Colonic mucosa (tissue), 4 donors: Measurements from ENCODE around the gene XAF1. TPM values are rescaled to one million over a fixed set of nuclear protein-coding genes. Genes with fewer than 3 reads are reported as not detected.
"Not testable (repeated sequence)": the region's sequence is repeated elsewhere in the genome, so short reads cannot be mapped to it uniquely, and the experiment has no call there.

Source experiments
- DNase-seq: peaks from one replicate; pipeline ENCODE4 v3.0.0-alpha.2; 2020
- H3K27ac ChIP-seq: fragments of 200-600 bp; one replicate; pipeline ENCODE4 v1.8.0; 2021
- H3K27me3 ChIP-seq: fragments of 200-600 bp; one replicate; pipeline ENCODE4 v1.8.0; 2021
- H3K36me3 ChIP-seq: fragments of 200-600 bp; one replicate; pipeline ENCODE4 v1.8.0; 2021
- H3K4me1 ChIP-seq: fragments of 200-600 bp; one replicate; pipeline ENCODE4 v1.8.0; 2021; ENCODE audit warnings: mild to moderate bottlenecking
- H3K4me3 ChIP-seq: fragments of 200-600 bp; one replicate; pipeline ENCODE4 v1.8.0; 2021
- H3K9ac ChIP-seq, 2 donors: one replicate each; pipeline ENCODE4 v1.7.0; 2013; ENCODE audit warnings: control low read depth in 2 of 2, low read depth in 2 of 2, low read length in 2 of 2
- H3K9me3 ChIP-seq: fragments of 200-600 bp; one replicate; pipeline ENCODE4 v1.8.0; 2021
- intact Hi-C: fragments of 100-400 bp; cut with DNase I; formaldehyde crosslinking; loops from one replicate; pipeline ENCODE4 v1.14.1; 2022
- total RNA-seq, 2 donors: library from RNA; stranded (reverse); fragmentation: NEBNext Ultra II Directional in 1 of 2; extraction: Animal tissue kit (Norgen Biotek cat#: 25700) in 1 of 2; gene quantifications; one replicate each; pipeline ENCODE4 v1.2.1, GENCODE V29; 2021
- TF ChIP-seq, protein P1 (sequence below): fragments of 200-600 bp; IDR thresholded peaks from one replicate; pipeline ENCODE4 v1.8.0; 2022; ENCODE audit warnings: antibody characterized with exemption, mild to moderate bottlenecking
- donor health status: healthy.
- donor health status: DM: no; HTN: no; CAD: no.
- donor health status: DM: no; HTN: no; CAD: no.

Gene XAF1
- total RNA-seq, 2 donors from 2014 or later = 8.5 to 11.7 TPM

DNA sequence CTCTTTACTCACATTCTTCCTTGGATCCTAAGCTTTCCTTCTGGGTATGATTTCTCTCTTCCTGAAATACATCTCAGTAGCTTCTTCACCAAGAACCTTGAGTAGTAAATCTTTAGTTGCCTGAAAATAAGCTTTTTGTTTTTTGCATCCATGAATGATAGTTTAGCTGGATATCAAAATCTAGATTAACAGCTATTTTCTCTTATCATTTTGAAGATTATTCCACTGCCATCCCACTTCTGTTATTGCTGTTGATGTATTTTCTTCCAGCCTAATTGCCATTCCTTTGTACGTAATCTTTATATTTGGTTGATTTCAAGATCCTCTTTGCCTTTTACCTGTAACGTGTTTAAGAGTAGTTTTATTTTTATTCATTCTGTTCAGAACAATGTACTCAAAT lies 12.6 kb downstream of the XAF1 start:
- H3K36me3 ChIP-seq = peaks cover 6% of the 10 kb centered on the region
- intact Hi-C loops = no loop called here
- no peak overlapping the region for H3K4me3 ChIP-seq

DNA sequence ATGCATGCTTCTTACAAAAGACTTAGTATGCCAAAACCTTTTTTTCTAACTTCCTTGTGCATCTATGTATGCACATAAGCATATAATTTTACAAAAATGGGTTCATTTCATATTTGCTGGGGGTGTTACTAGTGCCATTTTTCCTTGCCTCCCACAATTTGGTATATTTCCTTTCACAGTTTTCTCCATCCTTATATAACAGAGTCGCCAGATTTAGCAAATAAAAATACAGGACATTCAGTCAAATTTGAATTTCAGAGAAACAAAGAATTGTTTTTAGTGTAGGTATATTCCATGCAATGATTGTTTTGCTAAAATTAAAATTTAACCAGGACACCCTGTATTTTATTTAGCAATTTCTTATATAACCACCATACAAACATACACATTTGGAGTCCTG lies 16.2 kb downstream of the XAF1 start:
- H3K4me3 ChIP-seq = no peak overlapping the region
- H3K36me3 ChIP-seq = peaks cover 6% of the 10 kb centered on the region
- no peaks in the 10 kb centered on the region for H3K9me3 ChIP-seq
- intact Hi-C loops = no loop called here
- no peak overlapping the region for H3K9ac ChIP-seq
- TF ChIP-seq, protein P1, sequence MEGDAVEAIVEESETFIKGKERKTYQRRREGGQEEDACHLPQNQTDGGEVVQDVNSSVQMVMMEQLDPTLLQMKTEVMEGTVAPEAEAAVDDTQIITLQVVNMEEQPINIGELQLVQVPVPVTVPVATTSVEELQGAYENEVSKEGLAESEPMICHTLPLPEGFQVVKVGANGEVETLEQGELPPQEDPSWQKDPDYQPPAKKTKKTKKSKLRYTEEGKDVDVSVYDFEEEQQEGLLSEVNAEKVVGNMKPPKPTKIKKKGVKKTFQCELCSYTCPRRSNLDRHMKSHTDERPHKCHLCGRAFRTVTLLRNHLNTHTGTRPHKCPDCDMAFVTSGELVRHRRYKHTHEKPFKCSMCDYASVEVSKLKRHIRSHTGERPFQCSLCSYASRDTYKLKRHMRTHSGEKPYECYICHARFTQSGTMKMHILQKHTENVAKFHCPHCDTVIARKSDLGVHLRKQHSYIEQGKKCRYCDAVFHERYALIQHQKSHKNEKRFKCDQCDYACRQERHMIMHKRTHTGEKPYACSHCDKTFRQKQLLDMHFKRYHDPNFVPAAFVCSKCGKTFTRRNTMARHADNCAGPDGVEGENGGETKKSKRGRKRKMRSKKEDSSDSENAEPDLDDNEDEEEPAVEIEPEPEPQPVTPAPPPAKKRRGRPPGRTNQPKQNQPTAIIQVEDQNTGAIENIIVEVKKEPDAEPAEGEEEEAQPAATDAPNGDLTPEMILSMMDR = no peak
- peaks cover 5% of the 10 kb centered on the region for H3K27me3 ChIP-seq
- no peak overlapping the region for H3K27ac ChIP-seq
- DNase-seq = no peak
- no peaks in the 10 kb centered on the region for H3K4me1 ChIP-seq

More for the DNA sequence above, 12.6 kb downstream of the XAF1 start:
- Histone ChIP-seq H3K27ac (no peak overlapping the region), H3K9ac (no peak overlapping the region), H3K27me3 (no peaks in the 10 kb centered on the region), H3K4me1 (no peaks in the 10 kb centered on the region), H3K9me3 (no peaks in the 10 kb centered on the region)
- DNase-seq = no peak
- TF ChIP-seq, protein P1 = no peak

DNA sequence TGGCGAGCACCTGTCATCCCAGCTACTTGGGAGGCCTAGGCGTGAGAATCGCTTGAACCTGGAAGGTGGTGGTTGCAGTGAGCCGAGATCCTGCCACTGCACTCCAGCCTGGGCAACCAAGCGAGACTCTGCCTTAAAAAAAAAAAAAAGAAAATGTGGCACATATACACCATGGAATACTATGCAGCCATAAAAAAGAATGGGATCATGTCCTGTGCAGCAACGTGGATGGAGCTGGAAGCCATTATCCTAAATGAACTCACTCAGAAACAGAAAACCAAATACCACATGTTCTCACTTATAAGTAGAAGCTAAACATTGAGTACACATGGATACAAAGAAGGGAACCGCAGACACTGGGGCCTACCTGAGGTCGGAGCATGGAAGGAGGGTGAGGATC lies 19.1 kb downstream of the XAF1 start:
- H3K9ac ChIP-seq, H3K4me3 ChIP-seq, H3K9me3 ChIP-seq, intact Hi-C loops, H3K27me3 ChIP-seq, DNase-seq, H3K27ac ChIP-seq, H3K4me1 ChIP-seq, H3K36me3 ChIP-seq: not testable (repeated sequence)

DNA sequence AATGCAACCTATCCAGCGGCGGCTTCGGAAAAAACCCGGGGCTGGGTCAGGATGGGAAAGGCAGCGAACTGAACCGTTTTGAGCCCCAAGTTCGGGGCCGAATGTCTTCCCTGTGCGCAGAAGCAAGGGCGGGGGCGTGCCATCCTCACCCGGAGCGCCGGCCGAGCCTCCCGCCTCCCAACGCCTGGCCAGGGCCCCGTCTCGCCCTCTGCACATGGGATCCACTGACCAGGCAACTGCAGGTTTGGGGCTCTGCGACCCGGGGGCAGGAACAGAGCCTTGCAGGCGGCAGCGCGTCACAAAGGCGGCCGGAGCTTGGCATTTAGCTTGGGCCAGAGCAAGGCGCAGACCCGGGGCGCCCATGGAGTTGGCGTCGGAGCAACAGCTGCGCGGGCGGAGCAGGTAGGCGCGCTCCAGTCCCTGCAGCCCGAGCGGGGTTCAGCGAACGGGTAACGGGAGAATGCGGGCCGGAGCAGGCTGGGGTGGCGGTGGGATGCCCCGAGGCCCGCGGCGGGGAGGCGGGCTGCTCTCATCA lies 20.1 kb downstream of the XAF1 start, which contains the start of gene FBXO39:
TSS of gene FBXO39 (plus strand) at position 345 of the 535 bp plus-strand sequence. CDS start 3,654 bp downstream, outside the sequence.
- H3K27me3 ChIP-seq = peaks cover 5% of the 10 kb centered on the region
- no peak within 1 kb of the TSS for H3K27ac ChIP-seq
- H3K4me3 ChIP-seq = no peak within 1 kb of the TSS
- TF ChIP-seq, protein P1 = no peak
- H3K36me3 ChIP-seq = no peaks in the 10 kb centered on the region
- no peak within 1 kb of the TSS for H3K9ac ChIP-seq
- no peaks in the 10 kb centered on the region for H3K9me3 ChIP-seq
- no peak for DNase-seq
- intact Hi-C loops = no loop called here
- H3K4me1 ChIP-seq = no peaks in the 10 kb centered on the region

DNA sequence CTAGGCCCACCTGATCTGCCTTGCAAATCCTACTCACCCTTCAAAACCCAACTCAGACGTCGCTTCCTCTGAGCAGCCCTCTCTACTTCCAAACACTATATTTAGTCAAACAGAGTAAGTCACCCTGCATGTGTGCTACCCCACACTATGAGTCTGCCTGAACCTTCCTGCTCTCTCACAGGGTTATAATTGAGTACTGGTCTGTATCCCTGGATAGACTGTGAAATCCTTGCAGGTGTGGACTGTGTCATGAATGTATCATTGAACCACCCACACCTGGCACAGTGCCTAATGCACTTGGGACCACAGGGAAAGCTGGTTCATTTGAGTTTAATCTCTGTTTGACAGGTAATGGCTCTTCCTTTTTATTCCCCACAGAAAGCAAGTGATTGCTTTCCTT lies 23.6 kb downstream of the XAF1 start:
- Histone ChIP-seq H3K36me3 (no peaks in the 10 kb centered on the region), H3K4me3 (no peak overlapping the region), H3K9me3 (no peaks in the 10 kb centered on the region), H3K27me3 (peaks cover 5% of the 10 kb centered on the region), H3K9ac (no peak overlapping the region), H3K27ac (no peak overlapping the region), H3K4me1 (no peaks in the 10 kb centered on the region)
- DNase-seq = no peak
- intact Hi-C loops = no loop called here
- TF ChIP-seq, protein P1 = no peak

DNA sequence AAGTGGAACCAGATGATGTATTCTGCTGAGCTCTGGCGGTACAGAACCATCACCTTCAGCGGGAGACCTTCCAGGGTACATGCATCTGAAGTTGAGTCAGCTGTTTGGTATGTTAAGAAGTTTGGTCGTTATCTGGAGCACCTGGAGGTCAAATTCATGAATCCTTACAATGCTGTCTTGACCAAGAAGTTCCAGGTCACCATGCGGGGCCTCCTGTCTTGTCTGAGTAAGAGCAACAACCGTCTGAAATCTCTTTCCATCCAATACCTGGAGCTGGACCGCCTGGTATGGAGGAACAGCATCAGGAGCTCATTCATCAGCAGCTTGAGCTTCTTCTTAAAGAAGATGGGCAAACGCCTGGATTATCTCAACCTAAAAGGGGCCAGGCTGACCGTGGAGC lies 24.2 kb downstream of the XAF1 start:
- no peaks in the 10 kb centered on the region for H3K9me3 ChIP-seq
- H3K27ac ChIP-seq = no peak overlapping the region
- H3K4me1 ChIP-seq = no peaks in the 10 kb centered on the region
- H3K9ac ChIP-seq = no peak overlapping the region
- H3K27me3 ChIP-seq = peaks cover 5% of the 10 kb centered on the region
- no peak for DNase-seq
- TF ChIP-seq, protein P1 = no peak
- intact Hi-C loops = no loop called here
- no peaks in the 10 kb centered on the region for H3K36me3 ChIP-seq
- H3K4me3 ChIP-seq = no peak overlapping the region
